Neuronal stem cell (in vitro differentiated cells): ENCODE measurements around the gene CADM3.

ENCODE experiments used
- DNase-seq: peaks from one replicate; pipeline ENCODE4 v3.0.0-alpha.2; 2013; ENCODE audit warnings: low spot score
- H2AFZ ChIP-seq: one replicate; pipeline ENCODE4 v1.6.1; 2013; ENCODE audit warnings: mild to moderate bottlenecking, low read length, inconsistent platforms
- H2AK5ac ChIP-seq: 2 replicates; pipeline ENCODE4 v1.6.1; 2013; ENCODE audit warnings: low read depth, mild to moderate bottlenecking, inconsistent platforms, low read length, moderate library complexity, mixed read lengths
- H2BK120ac ChIP-seq: 2 replicates; pipeline ENCODE4 v1.6.1; 2013; ENCODE audit warnings: low read depth, mild to moderate bottlenecking, inconsistent platforms, low read length, moderate library complexity, mixed read lengths
- H2BK12ac ChIP-seq: one replicate; pipeline ENCODE4 v1.6.1; 2013; ENCODE audit warnings: low read length, inconsistent platforms
- H2BK15ac ChIP-seq: 2 replicates; pipeline ENCODE4 v1.6.1; 2013; ENCODE audit warnings: mild to moderate bottlenecking, low read length, inconsistent platforms, mixed read lengths
- H2BK5ac ChIP-seq: one replicate; pipeline ENCODE4 v1.6.1; 2013; ENCODE audit warnings: inconsistent platforms, mild to moderate bottlenecking, low read length, moderate library complexity
- H3K14ac ChIP-seq: one replicate; pipeline ENCODE4 v1.6.1; 2013; ENCODE audit warnings: low read length, inconsistent platforms
- H3K18ac ChIP-seq: 2 replicates; pipeline ENCODE4 v1.6.1; 2013; ENCODE audit warnings: low read length, inconsistent platforms
- H3K23ac ChIP-seq: 2 replicates; pipeline ENCODE4 v1.6.1; 2013; ENCODE audit warnings: low read depth, mild to moderate bottlenecking, mixed read lengths, low read length, inconsistent platforms; ENCODE audit not compliant: poor library complexity
- H3K27ac ChIP-seq: replicated peaks from 3 replicates; pipeline ENCODE4 v1.5.1; 2013; ENCODE audit warnings: low read length, inconsistent platforms
- H3K27me3 ChIP-seq, 3 experiments: 2 replicates each; pipeline ENCODE4 v1.6.1; 2013; ENCODE audit warnings: low read length in 3 of 3, mild to moderate bottlenecking in 2 of 3, inconsistent platforms in 1 of 3, low read depth in 1 of 3, mixed read lengths in 1 of 3, moderate library complexity in 1 of 3; ENCODE audit not compliant: control insufficient read depth in 3 of 3, insufficient read depth in 3 of 3
- H3K36me3 ChIP-seq, 2 donors: replicated peaks in 1 of 2; 2 replicates each; pipeline ENCODE4 v1.6.1; 2013; ENCODE audit warnings: low read length in 2 of 2; ENCODE audit not compliant: control insufficient read depth in 2 of 2, insufficient read depth in 2 of 2
- H3K4ac ChIP-seq: 2 replicates; pipeline ENCODE4 v1.6.1; 2013; ENCODE audit warnings: inconsistent platforms, mild to moderate bottlenecking, low read length, moderate library complexity
- H3K4me1 ChIP-seq, 2 donors: 1 replicate in 1 of 2; 2 replicates in 1 of 2; pipeline ENCODE4 v1.6.1; 2013; ENCODE audit warnings: low read length in 2 of 2, low read depth in 1 of 2; ENCODE audit not compliant: control insufficient read depth in 2 of 2, insufficient read depth in 1 of 2
- H3K4me2 ChIP-seq: one replicate; pipeline ENCODE4 v1.6.1; 2013; ENCODE audit warnings: mild to moderate bottlenecking, low read length, inconsistent platforms; ENCODE audit not compliant: insufficient read depth, poor library complexity, severe bottlenecking
- H3K4me3 ChIP-seq, 2 donors: 2 replicates each; pipeline ENCODE4 v1.5.1; 2013; ENCODE audit warnings: low read length in 2 of 2, mild to moderate bottlenecking in 2 of 2, inconsistent platforms in 1 of 2, moderate library complexity in 1 of 2
- H3K79me1 ChIP-seq: one replicate; pipeline ENCODE4 v1.6.1; 2013; ENCODE audit warnings: low read depth, mild to moderate bottlenecking, inconsistent platforms, low read length, moderate library complexity
- H3K9ac ChIP-seq: one replicate; pipeline ENCODE4 v1.6.1; 2013; ENCODE audit warnings: mild to moderate bottlenecking, low read depth, low read length, inconsistent platforms; ENCODE audit not compliant: poor library complexity
- H3K9me3 ChIP-seq, 2 donors: replicated peaks in 1 of 2; 2 replicates each; pipeline versions ENCODE3 to v1.6.1; 2013; ENCODE audit warnings: low read length in 2 of 2, mild to moderate bottlenecking in 2 of 2, inconsistent platforms in 1 of 2, low read depth in 1 of 2, mixed read lengths in 1 of 2, moderate library complexity in 1 of 2; ENCODE audit not compliant: control insufficient read depth in 2 of 2, insufficient read depth in 1 of 2
- H4K8ac ChIP-seq: one replicate; pipeline ENCODE4 v1.6.1; 2013; ENCODE audit warnings: low read depth, mild to moderate bottlenecking, inconsistent platforms, low read length, moderate library complexity
- H4K91ac ChIP-seq: one replicate; pipeline ENCODE4 v1.6.1; 2013; ENCODE audit warnings: low read length, low read depth, mild to moderate bottlenecking, inconsistent platforms; ENCODE audit not compliant: poor library complexity
- WGBS, 2 donors: extraction: QIAGEN DNeasy Blood & Tissue Kit; methylation state at CpG; one replicate each; pipeline ENCODE4 v1.1.7; 2013; ENCODE audit warnings: missing lambda C conversion rate in 2 of 2, mixed read lengths in 1 of 2; ENCODE audit not compliant: insufficient read length in 2 of 2, insufficient replicate concordance in 1 of 2; ENCODE audit errors: extremely low coverage in 2 of 2; 5-methylcytosine and 5-hydroxymethylcytosine counted together

The CADM3 gene

DNA sequence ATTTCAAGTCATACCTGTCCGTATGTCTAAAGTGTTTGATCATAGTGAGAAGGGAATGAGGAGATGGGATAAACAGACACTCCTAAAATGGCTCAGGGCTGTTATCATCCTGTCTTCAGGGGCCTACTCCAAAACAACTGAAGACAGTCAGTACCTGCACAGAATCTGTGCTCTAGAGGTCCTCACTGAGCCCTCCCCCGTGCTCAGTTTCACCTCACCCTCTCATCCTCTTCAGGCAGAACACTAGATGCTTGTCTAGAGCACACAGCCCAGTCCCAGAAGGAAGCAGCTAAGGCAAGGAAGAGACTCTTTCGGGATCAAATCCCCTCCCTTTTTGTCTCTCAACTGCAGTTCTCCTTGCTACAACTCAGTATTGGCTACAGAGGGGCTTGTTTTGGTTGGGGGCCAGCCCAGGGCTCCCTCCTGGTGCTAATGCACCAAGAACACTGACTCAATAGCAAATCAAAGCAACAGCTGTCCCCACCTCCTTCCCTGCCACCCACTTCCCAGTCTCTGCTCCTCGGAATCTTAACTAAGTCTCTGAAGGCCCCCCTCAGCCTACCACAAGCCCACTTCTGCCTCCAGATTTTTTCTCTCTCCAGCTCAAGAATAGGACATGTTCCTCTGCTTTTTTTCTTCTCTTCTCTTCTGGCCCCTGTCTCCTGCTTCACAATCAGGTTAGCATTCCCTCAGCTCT is 10.1 kb downstream of the CADM3 start:
- Histone ChIP-seq H3K79me1 (no peaks in the 10 kb centered on the region), H3K4me1 (peaks cover 0 to 6% of the 10 kb centered on the region in 2 donors), H3K9me3 (no peaks in the 10 kb centered on the region), H3K4me2 (no peak overlapping the region), H3K4me3 (no peak overlapping the region), H3K14ac (peak overlapping the region; percentile 25), H3K36me3 (no peaks in the 10 kb centered on the region), H4K91ac (no peak overlapping the region), H2AK5ac (no peak overlapping the region), H3K23ac (no peak overlapping the region), H3K27me3 (no peaks in the 10 kb centered on the region), H3K27ac (no peak overlapping the region), H2BK120ac (no peak overlapping the region), H2BK12ac (no peak overlapping the region), H2BK15ac (no peak overlapping the region), H3K9ac (no peak overlapping the region), H2AFZ (no peak overlapping the region), H4K8ac (no peak overlapping the region), H2BK5ac (no peak overlapping the region), H3K4ac (no peak overlapping the region), H3K18ac (no peak overlapping the region)
- WGBS, 2 donors, result no CpG with 5 or more reads among the region's 4 CpGs
- no peak for DNase-seq

DNA sequence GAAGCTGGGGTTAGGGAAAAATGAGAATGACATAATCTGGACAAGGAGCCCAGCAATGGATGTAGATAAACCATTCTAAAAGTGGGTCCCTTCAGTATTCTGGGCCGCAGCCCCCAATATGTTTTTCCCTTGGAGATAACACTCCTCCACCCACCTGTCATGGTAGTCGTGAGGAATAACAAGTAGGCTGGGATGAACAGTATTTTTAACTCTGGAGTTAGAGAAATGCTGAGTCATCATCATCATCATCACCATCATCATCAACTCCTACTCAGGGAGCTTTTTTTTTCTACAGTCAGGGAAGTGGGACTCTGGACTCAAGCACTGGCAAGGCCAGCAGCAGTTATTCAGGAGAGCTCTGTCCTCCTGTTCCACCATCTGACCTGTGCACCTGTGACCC is 12.8 kb downstream of the CADM3 start:
- Histone ChIP-seq H2AK5ac (no peak overlapping the region), H2AFZ (no peak overlapping the region), H2BK5ac (no peak overlapping the region), H3K79me1 (no peaks in the 10 kb centered on the region), H3K14ac (no peak overlapping the region), H3K9ac (no peak overlapping the region), H2BK12ac (no peak overlapping the region), H3K18ac (no peak overlapping the region), H3K4me3 (no peak overlapping the region), H3K9me3 (no peaks in the 10 kb centered on the region), H3K27me3 (no peaks in the 10 kb centered on the region), H4K8ac (no peak overlapping the region), H3K23ac (no peak overlapping the region), H2BK15ac (no peak overlapping the region), H3K4ac (no peak overlapping the region), H3K4me1 (peaks cover 2 to 18% of the 10 kb centered on the region in 2 donors), H3K4me2 (no peak overlapping the region), H3K36me3 (no peaks in the 10 kb centered on the region), H3K27ac (no peak overlapping the region), H4K91ac (no peak overlapping the region), H2BK120ac (no peak overlapping the region)
- DNase-seq, result no peak
- no CpG with 5 or more reads among the region's 2 CpGs for WGBS, 2 donors

DNA sequence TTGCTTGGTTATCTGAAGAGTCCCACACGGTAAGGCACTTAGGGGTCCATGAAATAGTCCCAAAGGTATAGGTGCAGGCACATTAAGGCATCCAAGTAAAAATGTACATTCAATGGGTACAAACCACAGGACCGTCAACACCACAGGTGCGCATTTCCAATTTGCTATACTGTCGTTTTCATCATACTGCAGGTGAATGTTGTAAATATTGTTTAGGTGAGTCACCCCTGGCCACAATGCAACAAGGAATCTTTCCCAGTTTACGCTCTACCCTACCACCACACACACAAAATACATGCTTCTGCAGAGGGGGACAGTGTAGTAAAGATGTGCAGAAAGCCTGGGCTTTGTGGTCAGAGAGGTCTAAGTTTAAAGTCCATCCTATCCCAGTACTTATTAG is 13.7 kb downstream of the CADM3 start:
- no peak overlapping the region for H2BK120ac ChIP-seq
- H3K27me3 ChIP-seq, result no peaks in the 10 kb centered on the region
- no peak overlapping the region for H2AK5ac ChIP-seq
- DNase-seq, result no peak
- no peak overlapping the region for H4K8ac ChIP-seq
- H2BK5ac ChIP-seq, result no peak overlapping the region
- no peak overlapping the region for H3K23ac ChIP-seq
- no CpG with 5 or more reads among the region's 5 CpGs for WGBS, 2 donors
- no peak overlapping the region for H2BK12ac ChIP-seq
- H3K4me3 ChIP-seq, result no peak overlapping the region
- H3K27ac ChIP-seq, result no peak overlapping the region
- no peak overlapping the region for H2AFZ ChIP-seq
- H3K4me2 ChIP-seq, result no peak overlapping the region
- H3K9me3 ChIP-seq, result no peaks in the 10 kb centered on the region
- H3K9ac ChIP-seq, result no peak overlapping the region
- no peak overlapping the region for H3K18ac ChIP-seq
- peaks cover 2 to 18% of the 10 kb centered on the region in 2 donors for H3K4me1 ChIP-seq
- H3K36me3 ChIP-seq, result no peaks in the 10 kb centered on the region
- H3K79me1 ChIP-seq, result no peaks in the 10 kb centered on the region
- H3K14ac ChIP-seq, result no peak overlapping the region
- H3K4ac ChIP-seq, result no peak overlapping the region
- H4K91ac ChIP-seq, result no peak overlapping the region
- H2BK15ac ChIP-seq, result no peak overlapping the region

DNA sequence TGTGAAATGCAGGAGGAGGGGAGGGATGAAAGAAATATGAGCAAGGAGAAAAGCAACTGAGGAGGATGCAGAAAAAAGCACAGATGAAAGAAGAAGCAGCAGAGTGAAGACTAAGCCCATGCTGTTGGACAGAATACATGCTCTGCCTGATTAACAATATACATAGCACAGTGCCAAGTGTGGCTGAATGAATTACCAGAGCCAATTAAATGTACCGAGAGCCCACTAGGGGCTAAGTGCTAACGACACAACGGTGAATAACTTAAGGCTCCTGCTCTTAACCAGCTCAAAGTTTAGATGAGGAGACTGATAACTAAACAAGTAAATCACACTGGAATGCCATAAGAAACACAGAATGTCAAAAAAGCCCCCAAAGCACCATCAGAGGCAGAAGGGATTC is 15.6 kb downstream of the CADM3 start:
- no peak overlapping the region for H3K23ac ChIP-seq
- H2BK120ac ChIP-seq, result no peak overlapping the region
- no peak overlapping the region for H3K14ac ChIP-seq
- H4K91ac ChIP-seq, result no peak overlapping the region
- DNase-seq, result no peak
- no peaks in the 10 kb centered on the region for H3K9me3 ChIP-seq
- no peaks in the 10 kb centered on the region for H3K36me3 ChIP-seq
- no peak overlapping the region for H3K9ac ChIP-seq
- no peaks in the 10 kb centered on the region for H3K79me1 ChIP-seq
- H2AFZ ChIP-seq, result no peak overlapping the region
- H3K4ac ChIP-seq, result no peak overlapping the region
- no peak overlapping the region for H2BK15ac ChIP-seq
- H4K8ac ChIP-seq, result no peak overlapping the region
- H2AK5ac ChIP-seq, result no peak overlapping the region
- H3K27me3 ChIP-seq, result no peaks in the 10 kb centered on the region
- no CpG with 5 or more reads among the region's 3 CpGs for WGBS, 2 donors
- peak overlapping the region; percentile 1 to 58 for H3K4me3 ChIP-seq
- no peak overlapping the region for H3K18ac ChIP-seq
- H2BK12ac ChIP-seq, result no peak overlapping the region
- no peak overlapping the region for H2BK5ac ChIP-seq
- H3K4me1 ChIP-seq, result peaks cover 2 to 15% of the 10 kb centered on the region in 2 donors
- no peak overlapping the region for H3K27ac ChIP-seq
- H3K4me2 ChIP-seq, result no peak overlapping the region
